Testis (tissue), 3 donors: ENCODE results near the gene SHC2. TPM values are rescaled to one million over a fixed set of nuclear protein-coding genes. Genes with fewer than 3 reads are reported as not detected.

Source experiments
- DNase-seq: peaks from one replicate; pipeline ENCODE4 v3.0.0-alpha.2; 2019
- H3K27ac ChIP-seq, 2 donors: fragments of 200-600 bp; sonication (generic); one replicate each; pipeline ENCODE4 v1.5.1; 2019
- H3K27me3 ChIP-seq: fragments of 200-600 bp; sonication (generic); one replicate; pipeline ENCODE4 v1.5.1; 2019
- H3K36me3 ChIP-seq: fragments of 200-600 bp; sonication (generic); one replicate; pipeline ENCODE4 v1.5.1; 2017; ENCODE audit warnings: low read depth; ENCODE audit errors: missing control alignments
- H3K4me1 ChIP-seq: fragments of 200-600 bp; sonication (generic); one replicate; pipeline ENCODE4 v1.5.1; 2019
- H3K4me3 ChIP-seq, 2 donors: fragments of 200-600 bp; sonication (generic); one replicate each; pipeline ENCODE4 v1.5.1; 2017 to 2019
- H3K9me3 ChIP-seq: fragments of 200-600 bp; sonication (generic); one replicate; pipeline ENCODE4 v1.5.1; 2017
- POLR2A ChIP-seq: fragments of 450-650 bp; IDR thresholded peaks from one replicate; pipeline ENCODE4 v1.6.1; 2017; ENCODE audit warnings: antibody characterized with exemption, mild to moderate bottlenecking, moderate library complexity
- WGBS, 2 donors: methylation state at CpG; one replicate each; pipeline ENCODE4 v1.1.5; 2018; 5-methylcytosine and 5-hydroxymethylcytosine counted together
- intact Hi-C: fragments of 100-400 bp; cut with DNase I; formaldehyde crosslinking; loops from one replicate; pipeline ENCODE4 v1.15.1; 2023; ENCODE audit warnings: low total_unique reads
- polyA plus RNA-seq: library from polyadenylated mRNA; stranded (reverse); fragments of 350-450 nt; fragmentation: Illumina TruSeq; extraction: RNeasy Lipid Tissue Mini Kit (QIAGEN cat#74804); gene quantifications from one replicate; pipeline ENCODE4 v1.2.3, GENCODE V29; 2014; ENCODE audit warnings: low read depth, low replicate concordance; ENCODE audit not compliant: insufficient read depth
- total RNA-seq, 2 donors: library from RNA; depleted of rRNA; stranded (reverse); fragments of >200 nt; gene quantifications; one replicate each; pipeline ENCODE4 v1.2.3, GENCODE V29; 2016
- TF ChIP-seq, protein P1 (sequence below), 3 experiments: fragments of 450-650 bp in 2 of 3; fragments of 200-600 bp in 1 of 3; sonication (generic) in 1 of 3; IDR thresholded peaks; one replicate each; pipeline ENCODE4 v1.5.1; 2016 to 2019; ENCODE audit warnings: antibody characterized with exemption in 3 of 3, mild to moderate bottlenecking in 2 of 3, moderate library complexity in 1 of 3

The SHC2 gene
- total and polyA plus RNA-seq, 3 donors from 2014 or later: 26.7 to 67.3 (median 57.8) TPM

- H3K27ac ChIP-seq: no peak overlapping the region
- no peak for DNase-seq
- peaks cover 8% of the 10 kb centered on the region for H3K4me1 ChIP-seq
- 59 to 80% methylated on average over 3 to 35 of the region's 35 CpGs for WGBS, 2 donors
- H3K4me3 ChIP-seq: no peak overlapping the region
- TF ChIP-seq POLR2A: no peak
- TF ChIP-seq, protein P1, sequence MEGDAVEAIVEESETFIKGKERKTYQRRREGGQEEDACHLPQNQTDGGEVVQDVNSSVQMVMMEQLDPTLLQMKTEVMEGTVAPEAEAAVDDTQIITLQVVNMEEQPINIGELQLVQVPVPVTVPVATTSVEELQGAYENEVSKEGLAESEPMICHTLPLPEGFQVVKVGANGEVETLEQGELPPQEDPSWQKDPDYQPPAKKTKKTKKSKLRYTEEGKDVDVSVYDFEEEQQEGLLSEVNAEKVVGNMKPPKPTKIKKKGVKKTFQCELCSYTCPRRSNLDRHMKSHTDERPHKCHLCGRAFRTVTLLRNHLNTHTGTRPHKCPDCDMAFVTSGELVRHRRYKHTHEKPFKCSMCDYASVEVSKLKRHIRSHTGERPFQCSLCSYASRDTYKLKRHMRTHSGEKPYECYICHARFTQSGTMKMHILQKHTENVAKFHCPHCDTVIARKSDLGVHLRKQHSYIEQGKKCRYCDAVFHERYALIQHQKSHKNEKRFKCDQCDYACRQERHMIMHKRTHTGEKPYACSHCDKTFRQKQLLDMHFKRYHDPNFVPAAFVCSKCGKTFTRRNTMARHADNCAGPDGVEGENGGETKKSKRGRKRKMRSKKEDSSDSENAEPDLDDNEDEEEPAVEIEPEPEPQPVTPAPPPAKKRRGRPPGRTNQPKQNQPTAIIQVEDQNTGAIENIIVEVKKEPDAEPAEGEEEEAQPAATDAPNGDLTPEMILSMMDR (IDR thresholded peaks at IDR 0.05): no peak
- intact Hi-C loops: no loop called here
- no peaks in the 10 kb centered on the region for H3K27me3 ChIP-seq
- H3K9me3 ChIP-seq: no peaks in the 10 kb centered on the region
- H3K36me3 ChIP-seq: no peaks in the 10 kb centered on the region
Measured at GRCh38 chr19:463483-464207, 2.8 kb upstream of the SHC2 start.

- no peak for TF ChIP-seq POLR2A
- TF ChIP-seq, protein P1 (IDR thresholded peaks at IDR 0.05): no peak
- peaks cover 8% of the 10 kb centered on the region for H3K4me1 ChIP-seq
- H3K27ac ChIP-seq: no peak overlapping the region
- peak; percentile 49 for DNase-seq
- H3K9me3 ChIP-seq: no peaks in the 10 kb centered on the region
- intact Hi-C loops: no loop called here
- WGBS, 2 donors: 6 to 17% methylated on average over 5 to 60 of the region's 60 CpGs
- H3K27me3 ChIP-seq: no peaks in the 10 kb centered on the region
- peak overlapping the region in 1 of 2 donors; percentile 18 for H3K4me3 ChIP-seq
- H3K36me3 ChIP-seq: no peaks in the 10 kb centered on the region
Measured at GRCh38 chr19:461721-462551, 1.1 kb upstream of the SHC2 start.

DNA sequence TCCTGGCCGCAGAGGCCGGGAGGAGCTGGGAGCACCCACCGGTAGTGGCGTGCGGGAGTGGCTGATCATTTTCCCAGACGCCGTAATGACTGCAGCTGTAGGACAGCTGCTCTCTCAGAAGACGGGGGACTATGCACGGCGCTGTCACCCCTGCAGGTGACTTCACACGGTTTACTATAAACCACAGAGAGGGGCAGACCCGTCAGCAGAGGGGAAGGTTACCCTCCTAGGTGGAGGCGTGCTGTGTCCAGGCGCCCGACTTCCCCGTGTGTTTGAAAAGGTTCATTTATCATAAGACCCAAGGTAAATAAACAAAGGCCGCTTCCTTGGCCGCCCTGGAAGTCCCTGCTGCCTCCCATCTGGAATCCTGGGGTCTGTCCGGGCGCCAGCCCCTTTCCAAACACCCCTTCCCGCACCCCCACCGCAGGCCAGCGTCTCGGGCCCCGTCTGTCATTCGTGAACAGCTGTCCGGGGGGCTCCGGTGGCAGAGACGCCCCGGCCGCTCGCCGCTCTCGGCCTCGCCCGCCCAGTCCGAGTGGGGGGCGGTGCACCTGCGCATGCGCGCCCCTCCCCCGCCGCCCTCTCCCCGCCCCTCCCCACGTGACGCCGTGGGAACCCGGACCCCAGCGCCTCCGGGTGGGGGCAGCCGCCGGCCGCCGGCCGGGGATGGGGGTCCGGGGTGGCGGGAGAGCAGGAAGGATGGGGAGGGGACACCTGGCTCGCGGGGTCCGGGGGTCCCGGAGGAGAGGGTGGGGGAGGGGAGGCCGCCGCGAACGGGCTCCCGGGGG, 915 bp downstream of the SHC2 start:
- Histone ChIP-seq H3K9me3 (no peaks in the 10 kb centered on the region), H3K27ac (peak overlapping the region; percentile 79 to 84), H3K36me3 (no peaks in the 10 kb centered on the region), H3K27me3 (no peaks in the 10 kb centered on the region), H3K4me1 (peaks cover 8% of the 10 kb centered on the region), H3K4me3 (peak overlapping the region; percentile 70 to 77)
- intact Hi-C loops: no loop called here
- TF ChIP-seq, protein P1 (IDR thresholded peaks at IDR 0.05): no peak
- no peak for TF ChIP-seq POLR2A
- 1% methylated on average over 18 to 46 of the region's 66 CpGs for WGBS, 2 donors
- peak; percentile 62 for DNase-seq

GRCh38 chr19:458091-459042, 2.5 kb downstream of the SHC2 start:
- intact Hi-C loops: no loop called here
- DNase-seq: no peak
- no peak for TF ChIP-seq POLR2A
- TF ChIP-seq, protein P1 (IDR thresholded peaks at IDR 0.05): no peak

More at GRCh38 chr19:458091-459042, 2.5 kb downstream of the SHC2 start:
- Histone ChIP-seq H3K9me3 (no peaks in the 10 kb centered on the region), H3K27me3 (no peaks in the 10 kb centered on the region), H3K36me3 (no peaks in the 10 kb centered on the region), H3K4me1 (peaks cover 8% of the 10 kb centered on the region), H3K27ac (no peak overlapping the region), H3K4me3 (peak overlapping the region; percentile 26 to 32)
- 66 to 74% methylated on average over 80 to 86 of the region's 89 CpGs for WGBS, 2 donors
